GM12872 (cell line): Measurements from ENCODE around the gene OTOG.

ENCODE experiments used
- TF ChIP-seq, protein P1 (sequence below): IDR thresholded peaks from 3 replicates; pipeline ENCODE4 v1.5.1; 2011; ENCODE audit warnings: low read depth, mild to moderate bottlenecking, low read length, moderate library complexity; ENCODE audit not compliant: insufficient read depth

Gene OTOG

DNA sequence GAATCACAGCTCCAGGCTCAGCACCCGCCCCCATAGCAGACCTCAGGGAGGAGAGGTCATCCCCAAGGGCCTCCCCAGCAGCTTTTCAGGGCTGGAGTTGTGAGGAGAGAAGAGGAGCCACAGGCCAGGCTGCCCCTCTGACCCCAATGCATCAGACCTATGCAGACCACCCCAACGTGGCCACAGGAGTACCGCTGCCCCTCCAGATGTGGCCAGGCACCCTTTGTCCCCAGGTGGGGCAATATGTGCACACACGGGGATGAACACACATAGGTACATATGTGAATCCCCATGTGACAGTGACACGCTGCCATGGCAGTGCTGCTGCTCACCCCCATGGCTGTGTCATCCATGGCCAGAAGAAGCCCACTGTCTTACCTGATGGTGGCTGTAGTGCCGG is 13.7 kb upstream of the OTOG start:
- TF ChIP-seq, protein P1, sequence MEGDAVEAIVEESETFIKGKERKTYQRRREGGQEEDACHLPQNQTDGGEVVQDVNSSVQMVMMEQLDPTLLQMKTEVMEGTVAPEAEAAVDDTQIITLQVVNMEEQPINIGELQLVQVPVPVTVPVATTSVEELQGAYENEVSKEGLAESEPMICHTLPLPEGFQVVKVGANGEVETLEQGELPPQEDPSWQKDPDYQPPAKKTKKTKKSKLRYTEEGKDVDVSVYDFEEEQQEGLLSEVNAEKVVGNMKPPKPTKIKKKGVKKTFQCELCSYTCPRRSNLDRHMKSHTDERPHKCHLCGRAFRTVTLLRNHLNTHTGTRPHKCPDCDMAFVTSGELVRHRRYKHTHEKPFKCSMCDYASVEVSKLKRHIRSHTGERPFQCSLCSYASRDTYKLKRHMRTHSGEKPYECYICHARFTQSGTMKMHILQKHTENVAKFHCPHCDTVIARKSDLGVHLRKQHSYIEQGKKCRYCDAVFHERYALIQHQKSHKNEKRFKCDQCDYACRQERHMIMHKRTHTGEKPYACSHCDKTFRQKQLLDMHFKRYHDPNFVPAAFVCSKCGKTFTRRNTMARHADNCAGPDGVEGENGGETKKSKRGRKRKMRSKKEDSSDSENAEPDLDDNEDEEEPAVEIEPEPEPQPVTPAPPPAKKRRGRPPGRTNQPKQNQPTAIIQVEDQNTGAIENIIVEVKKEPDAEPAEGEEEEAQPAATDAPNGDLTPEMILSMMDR, result no peak

DNA sequence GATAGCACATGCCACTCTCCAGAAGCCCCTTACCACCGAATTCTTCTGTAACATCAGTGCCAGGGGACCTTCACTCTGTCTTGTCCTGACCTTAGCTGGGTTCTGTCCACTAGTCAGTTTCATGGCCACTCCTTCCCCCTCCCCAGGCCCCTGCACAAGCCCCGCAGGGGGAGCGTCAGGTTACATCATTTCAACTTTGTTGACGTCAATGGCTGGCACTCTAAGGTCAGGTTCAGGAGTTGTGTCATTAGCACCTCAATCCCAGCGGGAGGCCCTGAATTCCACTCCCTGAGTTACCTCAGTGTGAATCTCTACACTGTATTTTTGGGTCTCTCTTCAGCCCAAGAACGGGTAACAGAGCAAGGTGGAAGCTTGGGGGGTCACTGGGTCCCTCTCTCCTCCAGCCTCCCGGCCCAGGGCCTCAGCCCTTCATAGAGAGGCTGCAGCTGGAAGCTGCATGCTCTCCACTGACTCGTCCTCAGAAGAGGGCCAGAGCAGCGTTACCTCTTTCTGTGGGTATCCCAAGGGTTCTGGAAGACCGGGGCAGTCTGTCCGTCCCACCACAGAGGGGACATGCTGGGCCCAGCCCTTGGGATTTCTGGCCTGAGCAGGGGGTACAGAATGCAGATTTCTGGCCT is 13.2 kb upstream of the OTOG start:
- TF ChIP-seq, protein P1, result no peak

DNA sequence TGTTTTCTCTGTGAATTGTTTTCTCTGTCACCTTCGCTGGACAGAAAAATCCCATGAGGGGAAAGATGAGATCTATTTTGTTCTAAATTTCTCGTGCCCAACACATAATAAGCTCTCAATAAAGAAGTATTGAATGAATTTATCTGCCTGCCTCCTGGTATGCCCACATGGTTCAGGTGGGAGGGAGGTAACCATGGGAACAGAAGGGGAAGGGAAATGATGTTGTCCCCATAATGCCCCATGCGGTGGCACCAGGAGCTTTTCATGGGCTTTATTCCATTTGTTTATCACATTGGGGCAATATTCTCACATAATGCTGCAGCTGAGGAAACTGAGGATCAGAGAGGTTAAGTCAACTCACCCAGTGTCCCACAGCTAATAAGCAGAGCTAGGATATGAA is 11.6 kb upstream of the OTOG start:
- TF ChIP-seq, protein P1, result no peak

DNA sequence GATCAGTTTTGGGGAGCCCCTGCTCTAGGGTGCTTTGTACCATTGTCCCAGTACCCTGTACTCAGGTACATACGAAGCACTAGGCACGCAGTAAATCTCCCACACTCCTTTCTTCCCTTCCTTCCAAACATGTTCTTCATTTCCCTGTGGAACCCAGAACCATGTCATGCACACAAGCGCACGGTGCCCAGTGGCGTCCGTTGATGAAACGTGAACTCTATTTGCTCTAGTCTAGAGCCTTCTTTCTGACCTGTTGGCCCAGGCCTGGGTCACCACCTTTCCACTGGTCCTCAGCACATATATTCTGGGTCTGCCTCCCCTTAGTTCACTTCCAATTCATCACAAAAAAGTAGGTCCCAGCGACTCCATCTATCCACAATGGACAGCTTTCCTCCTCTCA is 9.8 kb upstream of the OTOG start:
- TF ChIP-seq, protein P1, result no peak

DNA sequence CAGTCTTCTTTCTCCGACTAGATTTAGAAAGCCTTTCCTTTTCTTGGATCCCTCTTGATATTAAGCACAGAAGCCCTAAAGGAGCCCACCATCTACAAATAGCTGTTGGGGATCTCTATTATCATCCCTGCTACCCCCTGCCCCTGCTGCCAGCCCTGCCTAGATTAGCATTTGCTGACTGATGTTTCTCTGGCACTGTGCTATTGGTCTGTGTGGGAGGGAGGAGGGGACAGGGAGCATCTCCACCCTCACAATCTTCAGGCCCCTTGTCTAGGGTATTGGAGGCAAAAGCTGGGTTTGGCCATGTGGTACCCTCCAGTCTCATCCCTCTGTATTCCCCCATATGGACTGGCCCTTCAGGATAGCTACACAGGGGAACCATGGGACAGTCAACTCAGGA is 9.0 kb upstream of the OTOG start:
- TF ChIP-seq, protein P1, result no peak

DNA sequence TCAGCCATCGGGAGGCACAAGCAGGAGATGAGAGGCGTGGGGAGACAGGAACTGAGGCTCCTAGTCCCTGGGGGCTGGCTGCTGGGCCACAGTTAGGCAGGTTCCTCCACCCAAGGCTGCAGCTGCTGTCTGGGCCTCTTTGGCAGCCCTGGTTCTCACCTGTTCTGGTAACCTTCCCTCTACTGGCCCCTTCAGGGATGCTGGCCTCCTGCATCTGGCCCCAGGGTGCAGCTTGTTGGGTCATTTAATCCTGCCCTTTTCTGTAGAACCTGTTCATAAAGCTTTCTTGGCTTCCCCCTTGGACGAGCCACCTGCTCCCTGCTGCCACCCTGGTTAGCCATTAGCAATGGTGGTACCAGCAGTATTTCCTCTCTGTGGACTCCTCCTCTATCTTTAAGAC is 8.3 kb upstream of the OTOG start:
- TF ChIP-seq, protein P1, result no peak

DNA sequence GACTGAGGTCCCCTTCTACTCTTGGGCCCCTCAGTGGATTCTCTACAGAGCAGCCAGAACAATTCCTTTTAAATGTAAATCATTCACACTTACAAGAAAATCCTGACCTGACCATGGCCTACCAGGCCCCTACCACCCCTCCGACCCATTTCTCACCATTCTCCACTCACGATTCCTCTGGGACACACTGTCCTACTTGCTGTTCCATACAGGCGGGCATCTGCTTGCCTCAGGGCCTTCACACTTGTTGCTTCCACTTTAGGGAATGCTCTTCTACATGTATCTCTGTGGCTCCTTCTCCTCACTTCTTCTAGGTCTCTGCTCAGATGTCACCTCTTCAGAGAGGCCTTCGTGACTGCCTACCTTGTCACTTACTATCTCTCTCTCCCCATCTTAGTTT is 6.3 kb upstream of the OTOG start:
- TF ChIP-seq, protein P1, result no peak
